ENCODE data around the gene ETS1. TPM values are rescaled to one million over a fixed set of nuclear protein-coding genes. Genes with fewer than 3 reads are reported as not detected.

Gene ETS1
- total RNA-seq, 6 experiments from 2014 or later: 14.2 to 37.2 (median 23.3) TPM

DNA sequence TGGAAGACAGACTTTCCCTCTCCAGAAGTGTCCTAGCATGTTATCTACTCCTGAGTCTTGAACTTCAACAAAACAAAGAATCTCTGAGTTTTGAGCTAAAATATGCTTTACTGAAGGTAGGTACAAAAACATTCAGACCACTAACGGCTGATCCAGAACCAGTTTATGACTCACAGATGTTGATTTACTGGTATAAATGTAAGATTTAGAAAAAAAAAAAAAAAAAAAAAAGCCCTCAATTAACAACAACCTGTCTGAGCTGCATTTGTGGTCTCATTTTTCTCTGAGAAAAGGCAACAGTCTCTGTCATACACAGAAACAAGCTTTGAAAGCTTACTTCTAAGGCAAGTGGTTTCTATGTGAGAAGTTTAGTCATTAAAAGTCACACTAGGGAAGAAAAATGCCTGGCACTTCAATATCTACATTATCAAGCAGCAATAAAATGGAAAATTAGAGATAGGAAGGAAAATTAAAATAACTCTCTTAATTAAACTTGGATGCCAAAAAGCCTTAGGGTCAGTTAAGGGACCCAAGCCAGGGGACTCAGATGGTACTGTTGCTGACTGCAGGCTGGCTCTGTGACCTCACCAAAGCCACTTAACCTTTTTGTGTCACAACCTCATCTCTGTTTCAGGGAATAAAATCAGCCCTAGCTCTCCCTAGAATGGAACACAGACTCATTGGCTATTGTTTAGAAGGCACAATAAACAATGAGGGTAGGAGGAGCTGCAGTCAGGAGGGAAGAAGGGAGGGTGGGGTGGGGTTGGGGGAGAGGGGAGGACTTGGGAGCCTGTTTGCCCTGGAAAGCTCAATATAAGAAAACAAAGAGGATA, 61.7 kb downstream of the ETS1 start:
- H3K9me3 ChIP-seq: no peaks in the 10 kb centered on the region
- H3K4me1 ChIP-seq: peaks cover 0 to 6% (median 0%) of the 10 kb centered on the region in 4 donors
- peak; percentile 12 for TF ChIP-seq POLR2A (IDR thresholded peaks at IDR 0.05)
- TF ChIP-seq, protein P1, sequence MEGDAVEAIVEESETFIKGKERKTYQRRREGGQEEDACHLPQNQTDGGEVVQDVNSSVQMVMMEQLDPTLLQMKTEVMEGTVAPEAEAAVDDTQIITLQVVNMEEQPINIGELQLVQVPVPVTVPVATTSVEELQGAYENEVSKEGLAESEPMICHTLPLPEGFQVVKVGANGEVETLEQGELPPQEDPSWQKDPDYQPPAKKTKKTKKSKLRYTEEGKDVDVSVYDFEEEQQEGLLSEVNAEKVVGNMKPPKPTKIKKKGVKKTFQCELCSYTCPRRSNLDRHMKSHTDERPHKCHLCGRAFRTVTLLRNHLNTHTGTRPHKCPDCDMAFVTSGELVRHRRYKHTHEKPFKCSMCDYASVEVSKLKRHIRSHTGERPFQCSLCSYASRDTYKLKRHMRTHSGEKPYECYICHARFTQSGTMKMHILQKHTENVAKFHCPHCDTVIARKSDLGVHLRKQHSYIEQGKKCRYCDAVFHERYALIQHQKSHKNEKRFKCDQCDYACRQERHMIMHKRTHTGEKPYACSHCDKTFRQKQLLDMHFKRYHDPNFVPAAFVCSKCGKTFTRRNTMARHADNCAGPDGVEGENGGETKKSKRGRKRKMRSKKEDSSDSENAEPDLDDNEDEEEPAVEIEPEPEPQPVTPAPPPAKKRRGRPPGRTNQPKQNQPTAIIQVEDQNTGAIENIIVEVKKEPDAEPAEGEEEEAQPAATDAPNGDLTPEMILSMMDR (IDR thresholded peaks at IDR 0.05): no peak
- no peak overlapping the region for H3K27ac ChIP-seq
- H3K4me3 ChIP-seq: no peak overlapping the region
- ATAC-seq (no peak), DNase-seq (no peak)
- 35% methylated on average over 1 of the region's 1 CpG for WGBS (ENCODE audit: insufficient coverage, low coverage, low lambda C conversion rate, missing lambda C conversion rate)
- no peaks in the 10 kb centered on the region for H3K36me3 ChIP-seq
- intact Hi-C loops (cut with DNase I): no loop called here
- H3K27me3 ChIP-seq: no peaks in the 10 kb centered on the region

DNA sequence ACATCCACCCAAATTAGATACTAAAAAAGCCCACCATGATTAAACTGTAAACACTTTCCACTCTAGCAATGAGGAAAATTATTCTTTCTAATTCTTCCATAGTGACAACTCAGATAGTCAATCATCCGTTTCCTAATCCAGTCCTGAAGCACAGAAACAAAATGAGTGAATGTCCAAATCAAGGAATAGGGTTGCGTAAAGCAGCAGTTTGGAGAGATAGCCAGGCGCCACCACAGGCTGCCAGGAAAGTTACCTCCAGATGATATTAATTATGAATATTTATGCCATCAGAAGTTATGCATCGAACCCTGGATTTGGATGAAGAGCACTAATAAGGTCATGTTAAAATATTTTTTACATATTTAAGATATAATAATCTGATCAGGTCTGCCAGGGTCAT, 63.2 kb downstream of the ETS1 start:
- intact Hi-C loops (cut with DNase I): no loop called here
- WGBS (ENCODE audit: insufficient coverage, low coverage, low lambda C conversion rate, missing lambda C conversion rate): 57% methylated on average over 4 of the region's 4 CpGs

DNA sequence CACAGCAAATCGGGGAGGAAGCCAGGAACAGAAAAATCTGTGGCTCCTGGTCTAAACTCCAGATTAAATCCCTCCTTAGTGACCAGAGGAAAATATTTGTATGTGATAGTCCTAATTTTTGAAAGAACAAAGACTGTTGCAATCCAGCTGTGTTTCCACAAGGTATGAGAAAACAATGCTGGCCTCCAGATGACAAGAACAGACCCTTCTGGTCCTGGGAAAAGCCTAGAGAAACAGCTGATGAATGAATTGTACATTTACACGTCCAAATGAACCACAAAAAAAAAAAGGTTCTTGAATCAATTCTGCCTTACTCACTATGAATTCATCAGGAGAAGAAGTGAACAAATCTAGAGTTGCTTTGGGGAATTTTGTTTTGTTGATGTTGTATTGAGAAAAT, 63.7 kb downstream of the ETS1 start:
- 31% methylated on average over 2 of the region's 2 CpGs for WGBS (ENCODE audit: insufficient coverage, low coverage, low lambda C conversion rate, missing lambda C conversion rate)
- H3K9me3 ChIP-seq: no peaks in the 10 kb centered on the region
- no peak for TF ChIP-seq POLR2A (IDR thresholded peaks at IDR 0.05)
- TF ChIP-seq, protein P1 (IDR thresholded peaks at IDR 0.05): no peak
- peak overlapping the region in 2 of 3 donors; percentile 81 to 93 for H3K27ac ChIP-seq
- H3K36me3 ChIP-seq: no peaks in the 10 kb centered on the region
- no peaks in the 10 kb centered on the region for H3K27me3 ChIP-seq
- intact Hi-C loops (cut with DNase I): no loop called here
- no peak overlapping the region for H3K4me3 ChIP-seq
- no peak for DNase-seq
- ATAC-seq: no peak
- H3K4me1 ChIP-seq: peaks cover 0 to 6% (median 0%) of the 10 kb centered on the region in 4 donors

More for the DNA sequence above, 63.2 kb downstream of the ETS1 start:
- Histone ChIP-seq H3K27ac (peak overlapping the region in 1 of 3 donors; percentile 5), H3K36me3 (no peaks in the 10 kb centered on the region), H3K4me3 (no peak overlapping the region), H3K9me3 (no peaks in the 10 kb centered on the region), H3K4me1 (peaks cover 0 to 6% (median 0%) of the 10 kb centered on the region in 4 donors), H3K27me3 (no peaks in the 10 kb centered on the region)
- no peak for DNase-seq
- no peak for TF ChIP-seq POLR2A (IDR thresholded peaks at IDR 0.05)
- TF ChIP-seq, protein P1 (IDR thresholded peaks at IDR 0.05): no peak
- no peak for ATAC-seq

DNA sequence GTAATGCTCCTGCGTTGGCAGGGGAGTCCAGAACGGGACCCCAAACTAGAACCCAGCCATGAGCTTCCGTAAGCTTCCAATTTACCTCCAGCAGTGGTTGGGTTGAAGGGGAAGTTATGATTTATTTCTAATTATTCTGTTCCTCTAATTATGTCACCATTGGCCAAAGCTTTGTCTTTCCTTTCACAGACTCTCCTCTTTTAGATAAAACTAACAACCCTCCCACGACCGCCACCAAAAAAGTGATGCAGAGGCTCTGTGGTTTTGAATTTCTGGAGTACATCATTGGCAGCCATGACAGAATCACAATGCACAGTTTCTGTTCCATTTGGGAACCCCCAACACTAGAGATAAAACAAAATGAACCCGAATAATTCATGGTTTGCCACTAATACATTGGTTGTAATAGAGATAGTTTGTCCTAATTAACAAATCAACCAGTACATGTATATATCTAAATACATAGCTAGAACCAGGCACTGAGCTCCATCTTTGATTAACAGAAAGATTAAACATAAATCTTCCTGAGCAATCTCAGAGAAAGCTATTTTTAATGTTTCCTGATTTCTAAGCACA, 64.3 kb downstream of the ETS1 start:
- no peaks in the 10 kb centered on the region for H3K36me3 ChIP-seq
- peak overlapping the region; percentile 68 to 93 (median 81) for H3K27ac ChIP-seq
- peak overlapping the region; percentile 49 to 67 (median 66) for H3K4me3 ChIP-seq
- peaks cover 0 to 6% (median 0%) of the 10 kb centered on the region in 4 donors for H3K4me1 ChIP-seq
- no peak for TF ChIP-seq POLR2A (IDR thresholded peaks at IDR 0.05)
- TF ChIP-seq, protein P1 (IDR thresholded peaks at IDR 0.05): no peak
- 26% methylated on average over 6 of the region's 6 CpGs for WGBS (ENCODE audit: insufficient coverage, low coverage, low lambda C conversion rate, missing lambda C conversion rate)
- no peaks in the 10 kb centered on the region for H3K27me3 ChIP-seq
- DNase-seq (no peak), ATAC-seq (no peak)
- intact Hi-C loops (cut with DNase I): no loop called here
- no peaks in the 10 kb centered on the region for H3K9me3 ChIP-seq
